IMR-90 (cell line): ENCODE measurements around the gene NRXN2. TPM values are rescaled to one million over a fixed set of nuclear protein-coding genes. Genes with fewer than 3 reads are reported as not detected.

ENCODE experiments used
- ATAC-seq: fragments of 200-7000 bp; cut with Tn5 transposase; 2 replicates; pipeline ENCODE4 v1.9.1; 2020; ENCODE audit warnings: low read depth, mild to moderate bottlenecking, moderate library complexity
- BruUV-seq: library from RNA; stranded (reverse); fragments of 400-500 nt; replicated peaks from 2 replicates; lab custom pipeline; 2021; lab: Mats Ljungman, UMichigan
- CTCF ChIA-PET: fragments of 300-600 bp; formaldehyde crosslinking; extraction: SDS; loops from one replicate; lab custom pipeline; 2021; ENCODE audit warnings: antibody characterized with exemption; lab: Yijun Ruan, JAX
- POLR2A ChIA-PET: fragments of 300-600 bp; sonication (Branson Sonifier 250); formaldehyde crosslinking; loops from one replicate; lab custom pipeline; 2022; ENCODE audit warnings: antibody characterized with exemption; ENCODE audit not compliant: unreplicated experiment; lab: Charles Lee
- DNase-seq: peaks from one replicate; pipeline ENCODE4 v3.0.0; 2013
- H2AFZ ChIP-seq: replicated peaks from 2 replicates; pipeline ENCODE3; 2013; ENCODE audit warnings: low read length, mild to moderate bottlenecking; ENCODE audit not compliant: poor library complexity
- H2AK5ac ChIP-seq: 2 replicates; pipeline ENCODE4 v1.6.1; 2013; ENCODE audit warnings: low read depth, low read length, inconsistent platforms
- H2AK9ac ChIP-seq: replicated peaks from 2 replicates; pipeline ENCODE3; 2013; ENCODE audit warnings: mild to moderate bottlenecking, low read depth, low read length, moderate library complexity; ENCODE audit not compliant: poor library complexity
- H2BK120ac ChIP-seq: 2 replicates; pipeline ENCODE4 v1.6.1; 2013; ENCODE audit warnings: low read depth, low read length, inconsistent platforms
- H2BK15ac ChIP-seq: 3 replicates; pipeline ENCODE4 v1.6.1; 2013; ENCODE audit warnings: low read depth, low read length, inconsistent platforms
- H2BK20ac ChIP-seq: 2 replicates; pipeline ENCODE4 v1.6.1; 2013; ENCODE audit warnings: low read depth, mild to moderate bottlenecking, inconsistent platforms, low read length, moderate library complexity
- H2BK5ac ChIP-seq: 2 replicates; pipeline ENCODE4 v1.6.1; 2013; ENCODE audit warnings: mild to moderate bottlenecking, low read depth, low read length, inconsistent platforms; ENCODE audit not compliant: poor library complexity, severe bottlenecking
- H3K14ac ChIP-seq: replicated peaks from 2 replicates; pipeline ENCODE4 v1.6.1; 2013; ENCODE audit warnings: low read depth, low read length, inconsistent platforms
- H3K18ac ChIP-seq: 2 replicates; pipeline ENCODE4 v1.6.1; 2013; ENCODE audit warnings: low read depth, low read length, control low read depth
- H3K23ac ChIP-seq: 2 replicates; pipeline ENCODE4 v1.6.1; 2013; ENCODE audit warnings: low read depth, low read length, inconsistent platforms
- H3K27ac ChIP-seq: 2 replicates; pipeline ENCODE4 v1.5.1; 2013; ENCODE audit warnings: mild to moderate bottlenecking, control low read depth, low read length; ENCODE audit not compliant: insufficient read depth
- H3K27me3 ChIP-seq: 2 replicates; pipeline ENCODE4 v1.6.1; 2013; ENCODE audit warnings: low read length; ENCODE audit not compliant: control insufficient read depth, insufficient read depth
- H3K36me3 ChIP-seq: 2 replicates; pipeline ENCODE4 v1.6.1; 2013; ENCODE audit warnings: low read length, mixed read lengths; ENCODE audit not compliant: control insufficient read depth, insufficient read depth
- H3K4ac ChIP-seq: 2 replicates; pipeline ENCODE4 v1.6.1; 2013; ENCODE audit warnings: low read depth, low read length, inconsistent platforms
- H3K4me1 ChIP-seq: 2 replicates; pipeline ENCODE4 v1.6.1; 2013; ENCODE audit warnings: low read length, mixed read lengths; ENCODE audit not compliant: control insufficient read depth, insufficient read depth
- H3K4me2 ChIP-seq: 2 replicates; pipeline ENCODE4 v1.6.1; 2013; ENCODE audit warnings: low read depth, mild to moderate bottlenecking, control low read depth, low read length, moderate library complexity
- H3K4me3 ChIP-seq: 2 replicates; pipeline ENCODE4 v1.5.1; 2013; ENCODE audit warnings: low read depth, mild to moderate bottlenecking, control low read depth, low read length, moderate library complexity; ENCODE audit not compliant: insufficient read depth
- H3K56ac ChIP-seq: 2 replicates; pipeline ENCODE4 v1.6.1; 2013; ENCODE audit warnings: low read length, inconsistent platforms; ENCODE audit not compliant: insufficient read depth; ENCODE audit errors: extremely low read depth
- H3K79me1 ChIP-seq, 2 experiments: 2 replicates each; pipeline ENCODE4 v1.6.1; 2013; ENCODE audit warnings: low read length in 2 of 2, inconsistent platforms in 1 of 2, low read depth in 1 of 2
- H3K9ac ChIP-seq: 2 replicates; pipeline ENCODE4 v1.6.1; 2013; ENCODE audit warnings: low read depth, low read length, control low read depth
- H3K9me1 ChIP-seq: 2 replicates; pipeline ENCODE4 v1.6.1; 2013; ENCODE audit warnings: low read length, inconsistent platforms; ENCODE audit not compliant: insufficient read depth
- H3K9me3 ChIP-seq: 2 replicates; pipeline ENCODE4 v1.6.1; 2013; ENCODE audit warnings: low read length; ENCODE audit not compliant: control insufficient read depth, insufficient read depth
- H4K20me1 ChIP-seq: 2 replicates; pipeline ENCODE4 v1.6.1; 2013; ENCODE audit warnings: low read length, inconsistent platforms; ENCODE audit not compliant: insufficient read depth
- H4K5ac ChIP-seq: 2 replicates; pipeline ENCODE4 v1.6.1; 2013; ENCODE audit warnings: mild to moderate bottlenecking, low read depth, low read length, control low read depth
- H4K8ac ChIP-seq, 2 experiments: 2 replicates each; pipeline ENCODE4 v1.6.1; 2013; ENCODE audit warnings: low read depth in 2 of 2, low read length in 2 of 2, control low read depth in 1 of 2, inconsistent platforms in 1 of 2
- H4K91ac ChIP-seq: 2 replicates; pipeline ENCODE4 v1.6.1; 2013; ENCODE audit warnings: low read depth, low read length, inconsistent platforms; ENCODE audit not compliant: insufficient read depth
- BHLHE40 ChIP-seq: fragments of 150-350 bp; IDR thresholded peaks from 2 replicates; pipeline ENCODE4 v1.6.1; 2016; ENCODE audit warnings: mild to moderate bottlenecking, low read depth, low read length
- CEBPB ChIP-seq: IDR thresholded peaks from 2 replicates; pipeline ENCODE4 v1.6.1; 2012; ENCODE audit warnings: low read depth, low read length, improper control_type of control experiment
- CHD1 ChIP-seq: IDR thresholded peaks from 2 replicates; pipeline ENCODE4 v1.6.1; 2012; ENCODE audit warnings: low read depth, low read length, improper control_type of control experiment
- CTCF ChIP-seq: conservative IDR thresholded peaks from 2 replicates; pipeline ENCODE4 v1.5.1; 2012; ENCODE audit warnings: mild to moderate bottlenecking, low read depth, low read length, improper control_type of control experiment
- ELK1 ChIP-seq: fragments of 150-350 bp; IDR thresholded peaks from 2 replicates; pipeline ENCODE4 v1.6.1; 2016; ENCODE audit warnings: low read depth, mild to moderate bottlenecking, low read length, moderate library complexity, borderline replicate concordance
- FOS ChIP-seq: fragments of 150-350 bp; IDR thresholded peaks from 2 replicates; pipeline ENCODE4 v1.6.1; 2016; ENCODE audit warnings: low read depth, low read length
- MAFK ChIP-seq: IDR thresholded peaks from 2 replicates; pipeline ENCODE4 v1.6.1; 2012; ENCODE audit warnings: low read depth, low read length, improper control_type of control experiment
- MAZ ChIP-seq: IDR thresholded peaks from 2 replicates; pipeline ENCODE4 v1.6.1; 2012; ENCODE audit warnings: low read depth, mild to moderate bottlenecking, low read length, improper control_type of control experiment, moderate library complexity, borderline replicate concordance
- MXI1 ChIP-seq: IDR thresholded peaks from 2 replicates; pipeline ENCODE4 v1.6.1; 2012; ENCODE audit warnings: low read depth, mild to moderate bottlenecking, low read length, moderate library complexity, borderline replicate concordance
- NFE2L2 ChIP-seq: fragments of 150-350 bp; IDR thresholded peaks from 2 replicates; pipeline ENCODE4 v1.6.1; 2016; ENCODE audit warnings: low read depth, mild to moderate bottlenecking, low read length
- RAD21 ChIP-seq: IDR thresholded peaks from 2 replicates; pipeline ENCODE4 v1.6.1; 2012; ENCODE audit warnings: low read length, improper control_type of control experiment
- RCOR1 ChIP-seq: IDR thresholded peaks from 2 replicates; pipeline ENCODE4 v1.6.1; 2012; ENCODE audit warnings: mild to moderate bottlenecking, low read length, improper control_type of control experiment; ENCODE audit not compliant: insufficient replicate concordance
- RFX5 ChIP-seq: IDR thresholded peaks from 2 replicates; pipeline ENCODE4 v1.8.0; 2012; ENCODE audit warnings: low read depth, mild to moderate bottlenecking, low read length, moderate library complexity
- SMC3 ChIP-seq: fragments of 150-350 bp; IDR thresholded peaks from 2 replicates; pipeline ENCODE4 v1.6.1; 2016; ENCODE audit warnings: low read depth, mild to moderate bottlenecking, antibody characterized with exemption, low read length, moderate library complexity
- USF2 ChIP-seq: fragments of 150-350 bp; IDR thresholded peaks from 2 replicates; pipeline ENCODE4 v1.6.1; 2017; ENCODE audit warnings: mild to moderate bottlenecking, antibody characterized with exemption, low read length, low read depth
- WGBS, 2 experiments: methylation state at CpG; one replicate each; pipeline versions ENCODE4 v1.1.5 to v1.1.7; 2013; ENCODE audit warnings: missing lambda C conversion rate in 2 of 2; ENCODE audit not compliant: insufficient read length in 1 of 2; ENCODE audit errors: extremely low coverage in 2 of 2; 5-methylcytosine and 5-hydroxymethylcytosine counted together
- dilution Hi-C: fragments of 300-500 bp; cut with HindIII; formaldehyde crosslinking; loops from one replicate; pipeline ENCODE4 v1.14.3; 2018; ENCODE audit warnings: low sequenced_read_pairs; ENCODE audit not compliant: unreplicated experiment
- in situ Hi-C: fragments of 300-500 bp; cut with MboI; formaldehyde crosslinking; loops from 3 replicates; pipeline ENCODE4 v1.14.3; 2019; ENCODE audit warnings: low sequenced_read_pairs, inconsistent platforms, mixed read lengths
- intact Hi-C: fragments of 100-400 bp; cut with micrococcal nuclease; formaldehyde crosslinking; loops from 2 replicates; pipeline ENCODE4 v1.10.0; 2022
- polyA plus RNA-seq, 3 experiments: library from polyadenylated mRNA; depleted of rRNA; stranded (reverse); fragments of >200 nt; gene quantifications; 2 replicates each; pipeline ENCODE4 v1.2.3, GENCODE V29; 2012; ENCODE audit warnings: low replicate concordance in 1 of 3
- total RNA-seq: library from RNA; depleted of rRNA; stranded (reverse); fragments of >200 nt; gene quantifications from 2 replicates; pipeline ENCODE4 v1.2.3, GENCODE V29; 2012

NRXN2 gene
- total and polyA plus RNA-seq, 2 of the 4 experiments (the other 2 are of a cell fraction) = 0.18 to 0.22 TPM

GRCh38 chr11:64558065-64558745 is 164.8 kb downstream of the NRXN2 start:
- Histone ChIP-seq H2BK5ac (no peak overlapping the region), H3K9ac (no peak overlapping the region), H3K56ac (no peak overlapping the region), H2AK9ac (no peak overlapping the region), H2AK5ac (no peak overlapping the region), H4K5ac (no peak overlapping the region), H3K4ac (no peak overlapping the region), H2AFZ (no peak overlapping the region), H2BK120ac (no peak overlapping the region), H3K4me1 (no peaks in the 10 kb centered on the region), H3K14ac (no peak overlapping the region), H3K4me2 (no peak overlapping the region), H4K20me1 (0 out of 2 replicates have a peak, but pooled peaks cover 4% of the 10 kb centered on the region), H3K4me3 (no peak overlapping the region), H2BK20ac (no peak overlapping the region), H3K23ac (no peak overlapping the region), H3K27me3 (peaks cover 24% of the 10 kb centered on the region), H3K9me1 (no peaks in the 10 kb centered on the region), H4K91ac (no peak overlapping the region), H3K27ac (no peak overlapping the region), H3K79me1 (no peaks in the 10 kb centered on the region), H2BK15ac (no peak overlapping the region), H4K8ac (no peak overlapping the region), H3K18ac (no peak overlapping the region), H3K36me3 (no peaks in the 10 kb centered on the region), H3K9me3 (no peaks in the 10 kb centered on the region)
- no TSS peak for BruUV-seq
- ChIA-PET CTCF (no interaction called here), POLR2A (no interaction called here)
- no peak for DNase-seq
- in situ Hi-C loops = no loop called here
- intact Hi-C loops = no loop called here
- dilution Hi-C loops = no loop called here
- 15% methylated on average over 5 of the region's 14 CpGs; no CpG with 5 or more reads in 1 of the 2 experiments for WGBS, 2 experiments
- TF ChIP-seq CHD1 (no peak), ELK1 (no peak), RCOR1 (no peak), FOS (no peak), MXI1 (no peak), RFX5 (no peak), CTCF (no peak), CEBPB (no peak), MAZ (no peak), USF2 (no peak), NFE2L2 (no peak), RAD21 (no peak), SMC3 (no peak), BHLHE40 (no peak), MAFK (no peak)
- no peak for ATAC-seq
